ENCODE results near the gene UGT1A1. TPM values are rescaled to one million over a fixed set of nuclear protein-coding genes. Genes with fewer than 3 reads are reported as not detected.

Gene UGT1A1
- total RNA-seq, 2 donors from 2014 or later: not detected

DNA sequence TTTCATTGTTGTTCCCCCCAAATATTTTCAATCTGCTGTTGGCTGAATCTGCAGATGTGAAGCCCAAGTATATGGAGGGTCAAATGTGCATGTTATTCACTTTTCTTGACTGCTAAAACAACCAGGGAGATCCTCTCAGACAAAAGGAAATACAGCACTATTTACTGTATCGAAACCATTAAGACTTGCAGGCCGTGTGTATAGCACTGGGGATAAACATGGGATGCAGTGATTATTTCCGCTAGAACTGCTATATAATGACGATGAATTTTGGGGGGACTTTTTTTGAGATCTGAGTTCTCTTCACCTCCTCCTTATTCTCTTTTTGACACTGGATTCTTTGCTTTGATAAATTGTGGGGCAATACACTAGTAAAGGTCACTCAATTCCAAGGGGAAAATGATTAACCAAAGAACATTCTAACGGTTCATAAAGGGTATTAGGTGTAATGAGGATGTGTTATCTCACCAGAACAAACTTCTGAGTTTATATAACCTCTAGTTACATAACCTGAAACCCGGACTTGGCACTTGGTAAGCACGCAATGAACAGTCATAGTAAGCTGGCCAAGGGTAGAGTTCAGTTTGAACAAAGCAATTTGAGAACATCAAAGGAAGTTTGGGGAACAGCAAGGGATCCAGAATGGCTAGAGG lies 3.5 kb upstream of the UGT1A1 start:
- Histone ChIP-seq H3K36me3 (no peaks in the 10 kb centered on the region), H3K27ac (no peak overlapping the region), H3K27me3 (no peaks in the 10 kb centered on the region), H3K4me3 (no peak overlapping the region), H3K9me3 (no peaks in the 10 kb centered on the region), H3K4me1 (no peaks in the 10 kb centered on the region)
- TF ChIP-seq, protein P1, sequence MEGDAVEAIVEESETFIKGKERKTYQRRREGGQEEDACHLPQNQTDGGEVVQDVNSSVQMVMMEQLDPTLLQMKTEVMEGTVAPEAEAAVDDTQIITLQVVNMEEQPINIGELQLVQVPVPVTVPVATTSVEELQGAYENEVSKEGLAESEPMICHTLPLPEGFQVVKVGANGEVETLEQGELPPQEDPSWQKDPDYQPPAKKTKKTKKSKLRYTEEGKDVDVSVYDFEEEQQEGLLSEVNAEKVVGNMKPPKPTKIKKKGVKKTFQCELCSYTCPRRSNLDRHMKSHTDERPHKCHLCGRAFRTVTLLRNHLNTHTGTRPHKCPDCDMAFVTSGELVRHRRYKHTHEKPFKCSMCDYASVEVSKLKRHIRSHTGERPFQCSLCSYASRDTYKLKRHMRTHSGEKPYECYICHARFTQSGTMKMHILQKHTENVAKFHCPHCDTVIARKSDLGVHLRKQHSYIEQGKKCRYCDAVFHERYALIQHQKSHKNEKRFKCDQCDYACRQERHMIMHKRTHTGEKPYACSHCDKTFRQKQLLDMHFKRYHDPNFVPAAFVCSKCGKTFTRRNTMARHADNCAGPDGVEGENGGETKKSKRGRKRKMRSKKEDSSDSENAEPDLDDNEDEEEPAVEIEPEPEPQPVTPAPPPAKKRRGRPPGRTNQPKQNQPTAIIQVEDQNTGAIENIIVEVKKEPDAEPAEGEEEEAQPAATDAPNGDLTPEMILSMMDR (IDR thresholded peaks at IDR 0.05): no peak
- DNase-seq (ENCODE audit: low spot score): no peak

DNA sequence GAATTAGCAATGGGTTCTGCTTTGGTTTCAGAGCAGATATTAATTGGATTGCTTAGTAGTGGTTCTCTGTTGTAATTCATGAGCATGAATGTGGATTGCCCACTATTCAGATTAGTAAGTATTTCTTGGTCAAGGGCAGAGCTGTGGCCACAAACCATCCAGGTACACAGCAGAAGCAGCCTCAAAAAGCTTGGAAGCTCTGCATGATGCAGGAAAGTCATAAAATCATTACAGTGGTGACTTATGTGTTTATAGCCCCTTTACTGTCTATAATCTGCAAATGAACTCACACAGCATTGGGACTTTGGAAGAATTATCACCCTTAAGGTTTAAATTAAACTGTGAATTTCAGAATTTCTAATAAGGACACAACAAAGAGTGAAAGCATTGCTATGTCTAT lies 1.9 kb upstream of the UGT1A1 start:
- H3K4me3 ChIP-seq: no peak overlapping the region
- H3K27ac ChIP-seq: no peak overlapping the region
- H3K27me3 ChIP-seq: no peaks in the 10 kb centered on the region
- TF ChIP-seq, protein P1 (IDR thresholded peaks at IDR 0.05): no peak
- no peaks in the 10 kb centered on the region for H3K4me1 ChIP-seq
- no peaks in the 10 kb centered on the region for H3K36me3 ChIP-seq
- no peaks in the 10 kb centered on the region for H3K9me3 ChIP-seq
- no peak for DNase-seq (ENCODE audit: low spot score)

DNA sequence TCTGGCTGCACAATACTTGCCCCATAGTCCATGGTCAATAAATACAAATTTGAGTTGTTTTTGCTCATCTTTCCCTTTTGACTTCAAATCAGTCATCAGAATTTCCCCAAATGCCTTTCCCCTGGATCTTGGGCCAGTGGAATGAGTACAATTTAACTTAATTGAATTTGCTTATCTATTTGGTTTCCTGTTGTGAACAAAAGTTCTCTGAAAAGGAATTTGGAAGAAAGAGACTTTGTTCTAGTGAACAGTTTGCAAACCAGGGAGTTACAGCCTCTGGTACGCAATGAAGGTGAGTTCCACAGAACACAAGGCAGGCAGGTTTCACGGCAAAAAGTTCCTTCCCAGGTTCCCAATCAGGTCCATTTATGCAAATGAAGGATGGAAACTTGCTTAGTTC lies 1.2 kb upstream of the UGT1A1 start:
- Histone ChIP-seq H3K27ac (no peak overlapping the region), H3K27me3 (no peaks in the 10 kb centered on the region)
- no peak for DNase-seq (ENCODE audit: low spot score)

GRCh38 chr2:233761040-233761769 lies 1.1 kb downstream of the UGT1A1 start:
- Histone ChIP-seq H3K9me3 (no peaks in the 10 kb centered on the region), H3K27me3 (no peaks in the 10 kb centered on the region), H3K4me1 (no peaks in the 10 kb centered on the region), H3K27ac (no peak overlapping the region), H3K36me3 (no peaks in the 10 kb centered on the region), H3K4me3 (no peak overlapping the region)
- TF ChIP-seq, protein P1 (IDR thresholded peaks at IDR 0.05): no peak
- DNase-seq (ENCODE audit: low spot score): no peak

More for the DNA sequence above, 1.2 kb upstream of the UGT1A1 start:
- Histone ChIP-seq H3K9me3 (no peaks in the 10 kb centered on the region), H3K4me3 (no peak overlapping the region), H3K4me1 (no peaks in the 10 kb centered on the region), H3K36me3 (no peaks in the 10 kb centered on the region)
- TF ChIP-seq, protein P1 (IDR thresholded peaks at IDR 0.05): no peak

DNA sequence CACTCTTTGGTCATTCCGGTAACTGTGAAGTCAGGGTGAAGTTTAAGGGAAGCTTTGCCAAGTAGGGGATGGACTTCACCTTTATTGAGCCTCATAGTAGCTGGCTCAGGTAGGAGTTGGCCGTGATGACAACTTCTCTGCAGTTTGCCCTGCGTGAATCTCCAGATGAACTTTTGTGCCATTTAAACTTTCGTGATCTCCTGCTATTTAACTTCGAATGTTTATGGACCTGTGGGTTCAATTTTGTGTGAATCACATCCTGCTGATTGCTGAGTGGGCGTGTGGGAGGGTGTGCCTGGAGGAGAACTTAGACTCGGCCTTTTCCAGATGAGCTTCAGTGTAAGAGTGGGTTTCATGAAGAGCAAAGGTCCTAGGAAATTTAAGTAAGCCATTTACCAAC lies 4.2 kb downstream of the UGT1A1 start:
- no peaks in the 10 kb centered on the region for H3K9me3 ChIP-seq
- DNase-seq (ENCODE audit: low spot score): no peak
- TF ChIP-seq, protein P1 (IDR thresholded peaks at IDR 0.05): no peak
- H3K27ac ChIP-seq: no peak overlapping the region
- H3K4me1 ChIP-seq: no peaks in the 10 kb centered on the region
- no peaks in the 10 kb centered on the region for H3K27me3 ChIP-seq
- no peaks in the 10 kb centered on the region for H3K36me3 ChIP-seq
- no peak overlapping the region for H3K4me3 ChIP-seq

Data from right atrium auricular region (tissue), 2 donors.